ENCODE data around the gene MTFR1L. TPM values are rescaled to one million over a fixed set of nuclear protein-coding genes. Genes with fewer than 3 reads are reported as not detected.

Gene MTFR1L
- total RNA-seq, 4 donors from 2014 or later: 73.2 to 125 (median 93.6) TPM

GRCh38 chr1:25774921-25775771 lies 44.6 kb upstream of the MTFR1L start:
- peak; percentile 32 for DNase-seq
- Histone ChIP-seq H3K4me1 (peaks cover 0 to 46% (median 17%) of the 10 kb centered on the region in 4 donors), H3K27me3 (no peaks in the 10 kb centered on the region), H3K9me3 (no peaks in the 10 kb centered on the region), H3K36me3 (no peaks in the 10 kb centered on the region), H3K27ac (no peak overlapping the region), H3K4me3 (no peak overlapping the region)
- 57 to 58% methylated on average over 2 to 16 of the region's 16 CpGs for WGBS, 2 donors (ENCODE audit: low coverage in 1 of 2)
- in situ Hi-C loops (cut with MboI; ENCODE audit: low pct_ligation_motif_present in 1 of 4, low pct_unique_long_range_greater_than_20kb in 1 of 4, low sequenced_read_pairs in 3 of 4): loop anchor here in 1 of 4 donors (25.0 kb wide), 1 partner anchor 163 kb away; the partner anchor contains the start of gene MAN1C1
- TF ChIP-seq POLR2A (IDR thresholded peaks at IDR 0.05): no peak
- no peak for TF ChIP-seq EP300 (IDR thresholded peaks at IDR 0.05; ENCODE audit: low read depth)
- TF ChIP-seq CTCF (IDR thresholded peaks at IDR 0.05): no peak
- TF ChIP-seq POLR2AphosphoS5 (IDR thresholded peaks at IDR 0.05): no peak
- intact Hi-C loops (cut with DNase I; ENCODE audit: low total_unique reads): no loop called here

- TF ChIP-seq POLR2AphosphoS5 (IDR thresholded peaks at IDR 0.05) (no peak), CTCF (IDR thresholded peaks at IDR 0.05) (no peak), POLR2A (IDR thresholded peaks at IDR 0.05) (no peak), EP300 (IDR thresholded peaks at IDR 0.05; ENCODE audit: low read depth) (no peak)
- H3K4me1 ChIP-seq: peaks cover 0 to 24% (median 0%) of the 10 kb centered on the region in 4 donors
- no peaks in the 10 kb centered on the region for H3K36me3 ChIP-seq
- no peaks in the 10 kb centered on the region for H3K27me3 ChIP-seq
- H3K9me3 ChIP-seq: no peaks in the 10 kb centered on the region
- no peak for DNase-seq
- in situ Hi-C loops (cut with MboI; ENCODE audit: low pct_ligation_motif_present in 1 of 4, low pct_unique_long_range_greater_than_20kb in 1 of 4, low sequenced_read_pairs in 3 of 4) (loop anchor here in 1 of 4 donors (25.0 kb wide), 1 partner anchor 167 kb away; the partner anchor contains the start of gene MAN1C1), intact Hi-C loops (cut with DNase I; ENCODE audit: low total_unique reads) (no loop called here)
- no peak overlapping the region for H3K4me3 ChIP-seq
- WGBS, 2 donors (ENCODE audit: low coverage in 1 of 2): 63% methylated on average over 8 of the region's 8 CpGs; no CpG with 5 or more reads in 1 of the 2 donors
- H3K27ac ChIP-seq: no peak overlapping the region
Measured at GRCh38 chr1:25779388-25779787, 40.4 kb upstream of the MTFR1L start.

- Histone ChIP-seq H3K27ac (no peak overlapping the region), H3K9me3 (no peaks in the 10 kb centered on the region), H3K36me3 (no peaks in the 10 kb centered on the region), H3K27me3 (no peaks in the 10 kb centered on the region), H3K4me3 (no peak overlapping the region), H3K4me1 (peaks cover 0 to 25% (median 0%) of the 10 kb centered on the region in 4 donors)
- intact Hi-C loops (cut with DNase I; ENCODE audit: low total_unique reads) (no loop called here), in situ Hi-C loops (cut with MboI; ENCODE audit: low pct_ligation_motif_present in 1 of 4, low pct_unique_long_range_greater_than_20kb in 1 of 4, low sequenced_read_pairs in 3 of 4) (loop anchor here in 1 of 4 donors (25.0 kb wide), 1 partner anchor 168 kb away; the partner anchor contains the start of gene MAN1C1)
- TF ChIP-seq POLR2AphosphoS5 (IDR thresholded peaks at IDR 0.05): no peak
- WGBS, 2 donors (ENCODE audit: low coverage in 1 of 2): 86% methylated on average over 4 of the region's 4 CpGs; no CpG with 5 or more reads in 1 of the 2 donors
- no peak for DNase-seq
Measured at GRCh38 chr1:25779894-25780293, 39.9 kb upstream of the MTFR1L start.

GRCh38 chr1:25780318-25781129 lies 39.2 kb upstream of the MTFR1L start:
- Histone ChIP-seq H3K27ac (no peak overlapping the region), H3K9me3 (no peaks in the 10 kb centered on the region), H3K27me3 (no peaks in the 10 kb centered on the region), H3K4me3 (no peak overlapping the region), H3K4me1 (peaks cover 0 to 28% (median 0%) of the 10 kb centered on the region in 4 donors), H3K36me3 (no peaks in the 10 kb centered on the region)
- 50 to 70% methylated on average over 3 to 9 of the region's 14 CpGs for WGBS, 2 donors (ENCODE audit: low coverage in 1 of 2)
- intact Hi-C loops (cut with DNase I; ENCODE audit: low total_unique reads) (no loop called here), in situ Hi-C loops (cut with MboI; ENCODE audit: low pct_ligation_motif_present in 1 of 4, low pct_unique_long_range_greater_than_20kb in 1 of 4, low sequenced_read_pairs in 3 of 4) (loop anchor here in 1 of 4 donors (25.0 kb wide), 1 partner anchor 168 kb away; the partner anchor contains the start of gene MAN1C1)
- peak; percentile 39 for DNase-seq
- TF ChIP-seq POLR2A (IDR thresholded peaks at IDR 0.05) (no peak), POLR2AphosphoS5 (IDR thresholded peaks at IDR 0.05) (no peak), EP300 (IDR thresholded peaks at IDR 0.05; ENCODE audit: low read depth) (no peak)

Measured in transverse colon (tissue), 4 donors.